Measurements from ENCODE around the gene SLC22A16. TPM values are rescaled to one million over a fixed set of nuclear protein-coding genes. Genes with fewer than 3 reads are reported as not detected.

Gene SLC22A16
- total and polyA plus RNA-seq, 10 of the 15 experiments (the other 5 are each of a cell fraction or from before 2014, with no cell fraction given) = not detected

GRCh38 chr6:110481081-110481480, 4.7 kb upstream of the SLC22A16 start (continued):
- TF ChIP-seq ZNF24 (IDR thresholded peaks at IDR 0.05) (no peak), RB1 (IDR thresholded peaks at IDR 0.05; ENCODE audit: borderline replicate concordance) (no peak), JUNB (IDR thresholded peaks at IDR 0.05) (no peak), BCLAF1 (IDR thresholded peaks at IDR 0.05) (no peak), CHD1 (IDR thresholded peaks at IDR 0.05; ENCODE audit: low read depth, low read length) (no peak), HSF1 (IDR thresholded peaks at IDR 0.05; ENCODE audit: low read depth, low read length) (no peak), POLR2AphosphoS2 (IDR thresholded peaks at IDR 0.05; ENCODE audit: low read depth, low read length) (no peak), PAX8 (IDR thresholded peaks at IDR 0.05) (no peak), YBX1 (IDR thresholded peaks at IDR 0.05) (no peak)

GRCh38 chr6:110475066-110475653, 1.3 kb downstream of the SLC22A16 start:
- no peaks in the 10 kb centered on the region for H3K36me3 ChIP-seq (ENCODE audit: control insufficient read depth in 2 of 2, insufficient read depth in 2 of 2, low read length in 1 of 2)
- no peaks in the 10 kb centered on the region for H4K20me1 ChIP-seq (ENCODE audit: control insufficient read depth, insufficient read depth)
- H3K9ac ChIP-seq (ENCODE audit: control insufficient read depth, insufficient read depth, low read length) = no peak overlapping the region
- H3K27ac ChIP-seq (ENCODE audit: control insufficient read depth, insufficient read depth) = no peak overlapping the region
- no peak overlapping the region for H2AFZ ChIP-seq (ENCODE audit: control insufficient read depth, low read depth, low read length)
- POLR2A ChIA-PET = no interaction called here
- DNase-seq (ENCODE audit: low read depth, low spot score) (no peak), ATAC-seq (no peak), FAIRE-seq (no peak)
- no peaks in the 10 kb centered on the region for H3K4me1 ChIP-seq (ENCODE audit: control insufficient read depth, insufficient read depth, low read length)
- no TSS peak for BruUV-seq (replicated peaks)
- TF ChIP-seq CHD4 (IDR thresholded peaks at IDR 0.05) (no peak), HCFC1 (IDR thresholded peaks at IDR 0.05; ENCODE audit: low read length) (no peak), CEBPZ (IDR thresholded peaks at IDR 0.05; ENCODE audit: low read depth, low read length) (no peak), ETV6 (conservative IDR thresholded peaks at IDR 0.05 in 1 of 2, IDR thresholded peaks at IDR 0.05 in 1 of 2; ENCODE audit: borderline replicate concordance in 1 of 2, low read depth in 1 of 2) (no peak)
- 21% methylated on average over 10 of the region's 10 CpGs for WGBS (ENCODE audit: insufficient coverage, insufficient replicate concordance, low lambda C conversion rate, missing lambda C conversion rate)
- H3K9me3 ChIP-seq (replicated peaks; ENCODE audit: control insufficient read depth, insufficient read depth, low read length) = no peaks in the 10 kb centered on the region
- SMC1A ChIA-PET (ENCODE audit: uncharacterized antibody, unreplicated experiment) = interaction anchor here (0.7 kb wide), 1 partner anchor 10 kb away, joined by 3 read pairs; no protein-coding TSS in a partner anchor
- in situ Hi-C loops (cut with MboI) (no loop called here), intact Hi-C loops (cut with micrococcal nuclease; ENCODE audit: unreplicated experiment) (no loop called here)
- CTCF ChIA-PET = no interaction called here
- no peak overlapping the region for H3K4me2 ChIP-seq (ENCODE audit: control insufficient read depth, insufficient read depth)
- H3K4me3 ChIP-seq = no peak overlapping the region
- no peaks in the 10 kb centered on the region for H3K79me2 ChIP-seq (ENCODE audit: control insufficient read depth, insufficient read depth, low read length)
- RAD21 ChIA-PET (ENCODE audit: unreplicated experiment) = no interaction called here
- peaks cover 2 to 9% of the 10 kb centered on the region in 2 experiments for H3K27me3 ChIP-seq (replicated peaks in 1 of 2; ENCODE audit: control insufficient read depth in 2 of 2, insufficient read depth in 2 of 2, low read length in 1 of 2)

Data from GM12878 (cell line).